B cell (primary cell): ENCODE data around the gene NPNT.

Experiments used
- CTCF ChIP-seq: fragments of 200-600 bp; IDR thresholded peaks from one replicate; pipeline ENCODE4 v1.8.0; 2022; ENCODE audit warnings: antibody characterized with exemption, mild to moderate bottlenecking
- EZH2 ChIP-seq: IDR thresholded peaks from 2 replicates; pipeline ENCODE4 v1.6.1; 2012; ENCODE audit warnings: borderline replicate concordance, low read depth, mild to moderate bottlenecking, moderate library complexity, low read length; ENCODE audit not compliant: insufficient read depth, poor library complexity, severe bottlenecking

DNA sequence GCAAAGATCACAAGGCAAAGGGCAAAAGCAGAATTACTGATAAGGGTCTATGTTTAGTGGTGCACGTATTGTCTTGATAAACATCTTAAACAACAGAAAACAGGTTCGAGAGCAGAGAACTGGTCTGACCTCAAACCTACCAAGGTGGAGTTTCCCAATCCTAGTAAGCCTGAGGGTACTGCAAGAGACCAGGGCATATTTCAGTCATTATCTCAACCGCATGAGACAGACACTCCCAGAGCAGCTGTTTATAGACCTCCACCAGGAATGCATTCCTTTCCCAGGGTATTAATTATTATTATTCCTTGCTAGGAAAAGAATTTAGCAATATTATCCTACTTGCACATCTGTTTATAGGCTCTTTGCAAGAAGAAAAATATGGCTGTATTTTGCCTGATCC, 51.5 kb downstream of the NPNT start:
- TF ChIP-seq CTCF = no peak
- TF ChIP-seq EZH2 = no peak
